Activated CD4-positive, CD25-positive, alpha-beta regulatory T cell treated with anti-CD3 and anti-CD28 coated beads, Interleukin-2, amount 50 U/mL, for 24 hours (primary cell): ENCODE data around the gene DHRS9.
"Not testable (repeated sequence)": the region's sequence is repeated elsewhere in the genome, so short reads cannot be mapped to it uniquely, and the experiment has no call there.

Source experiments
- ATAC-seq, 2 donors: fragments of 150-1000 bp; cut with Tn5 transposase; one replicate each; pipeline ENCODE4 v1.10.0; 2021; ENCODE audit warnings: mild to moderate bottlenecking in 1 of 2, moderate library complexity in 1 of 2

The DHRS9 gene

DNA sequence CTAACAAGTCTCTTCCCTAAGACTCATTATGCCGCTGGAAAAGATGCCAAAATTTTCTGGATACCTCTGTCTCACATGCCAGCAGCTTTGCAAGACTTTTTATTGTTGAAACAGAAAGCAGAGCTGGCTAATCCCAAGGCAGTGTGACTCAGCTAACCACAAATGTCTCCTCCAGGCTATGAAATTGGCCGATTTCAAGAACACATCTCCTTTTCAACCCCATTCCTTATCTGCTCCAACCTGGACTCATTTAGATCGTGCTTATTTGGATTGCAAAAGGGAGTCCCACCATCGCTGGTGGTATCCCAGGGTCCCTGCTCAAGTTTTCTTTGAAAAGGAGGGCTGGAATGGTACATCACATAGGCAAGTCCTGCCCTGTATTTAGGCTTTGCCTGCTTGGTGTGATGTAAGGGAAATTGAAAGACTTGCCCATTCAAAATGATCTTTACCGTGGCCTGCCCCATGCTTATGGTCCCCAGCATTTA, 26.3 kb downstream of the DHRS9 start:
- ATAC-seq, result no peak

DNA sequence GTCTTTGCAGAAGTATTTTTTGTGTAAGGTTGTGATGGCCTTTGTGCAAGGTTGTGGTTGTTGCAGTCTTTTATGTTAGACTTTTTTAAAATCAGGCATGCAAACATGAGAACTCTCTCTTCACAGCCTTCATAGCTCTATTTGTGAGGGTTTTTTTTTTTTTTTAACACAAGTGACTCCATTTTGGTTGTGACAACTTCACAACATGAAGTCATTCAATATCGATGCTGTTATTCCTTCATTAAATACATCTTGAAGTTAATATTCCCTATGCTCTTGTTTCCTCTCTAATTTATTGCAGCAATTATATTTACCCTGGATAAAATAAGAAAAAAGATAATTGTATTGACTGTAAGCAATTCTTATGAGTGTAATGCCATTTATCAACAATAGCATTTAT, 35.5 kb downstream of the DHRS9 start:
- no peak for ATAC-seq

DNA sequence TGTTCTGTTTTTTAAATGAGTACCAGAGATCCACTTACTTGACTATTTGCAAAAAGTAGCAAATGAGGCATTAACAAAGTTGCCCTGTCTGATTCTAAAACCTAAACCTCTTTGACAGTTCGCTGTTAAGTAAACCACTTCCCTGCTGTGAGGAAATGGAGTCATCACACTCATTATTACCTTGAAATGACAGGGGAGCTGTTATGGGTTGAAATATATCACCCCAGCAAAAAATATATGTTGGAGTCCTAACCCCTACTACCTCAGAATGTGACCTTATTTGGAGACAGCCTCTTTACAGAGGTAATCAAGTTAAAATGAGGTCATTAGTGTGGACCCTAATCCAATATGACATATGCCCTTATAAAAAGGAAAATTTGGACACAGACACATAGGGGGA, 36.1 kb downstream of the DHRS9 start:
- no peak for ATAC-seq

DNA sequence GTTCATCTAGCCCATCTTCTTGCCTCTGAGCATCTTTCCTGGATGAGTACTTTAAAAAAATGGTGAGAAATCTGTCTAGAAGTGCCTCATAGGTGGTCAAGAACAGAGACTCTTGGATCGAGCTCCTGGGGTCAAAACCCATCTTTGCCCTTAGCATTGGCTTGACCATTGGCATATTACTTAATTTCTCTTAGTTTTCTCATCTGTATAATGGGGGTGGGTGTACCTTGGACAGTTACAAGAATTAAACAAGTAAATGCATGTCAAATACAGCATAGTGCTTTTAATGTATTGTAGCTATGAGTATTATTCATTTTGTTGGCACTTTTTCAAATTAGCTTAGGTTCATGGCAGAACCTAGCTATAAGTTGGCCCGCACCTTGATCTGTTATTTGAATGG, 36.8 kb downstream of the DHRS9 start:
- no peak for ATAC-seq

DNA sequence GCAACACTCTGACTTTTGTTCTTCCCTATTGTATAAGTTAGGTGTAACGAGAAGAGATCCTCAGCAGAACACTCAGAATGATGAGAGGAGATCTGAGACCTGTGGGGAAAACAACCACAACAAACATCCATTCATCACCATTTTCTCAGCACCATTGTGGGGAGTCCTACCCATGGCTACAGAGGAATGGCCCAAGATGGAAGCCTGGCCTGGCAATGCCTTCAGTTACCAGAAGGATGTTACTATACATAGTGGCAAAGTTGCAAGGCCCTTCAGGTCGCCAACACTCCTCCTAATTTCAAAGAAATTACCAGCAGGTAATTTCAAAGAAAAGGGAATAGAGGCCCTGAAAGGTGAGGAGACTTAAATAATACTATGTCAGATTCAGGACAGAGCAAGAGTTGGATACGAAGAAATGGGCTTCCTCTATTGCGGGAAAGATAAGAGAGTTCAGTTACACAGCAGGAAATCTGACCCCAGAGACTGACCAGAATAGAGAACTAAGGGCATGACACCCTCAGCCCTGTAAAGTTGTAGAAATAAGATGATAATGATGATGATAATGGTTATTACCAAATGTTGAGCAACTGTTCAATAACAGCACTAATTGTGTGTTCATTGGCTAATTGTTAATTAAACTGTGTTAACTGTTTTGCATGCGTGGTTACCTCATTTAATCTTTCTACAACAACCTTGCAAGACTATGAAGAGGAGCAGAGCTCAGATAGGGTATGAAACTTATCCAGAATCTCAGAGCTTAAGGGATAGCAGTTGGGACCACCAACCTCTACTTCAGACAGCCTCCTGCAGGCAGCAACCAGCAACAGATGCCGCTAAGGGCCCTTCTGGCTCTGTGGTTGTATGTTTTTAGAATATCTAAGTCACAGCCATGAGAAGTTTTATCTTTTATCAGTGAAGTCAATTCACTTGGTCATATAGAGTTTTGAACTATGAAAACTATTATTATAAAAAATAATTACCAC, 37.5 kb downstream of the DHRS9 start:
- no peak for ATAC-seq

DNA sequence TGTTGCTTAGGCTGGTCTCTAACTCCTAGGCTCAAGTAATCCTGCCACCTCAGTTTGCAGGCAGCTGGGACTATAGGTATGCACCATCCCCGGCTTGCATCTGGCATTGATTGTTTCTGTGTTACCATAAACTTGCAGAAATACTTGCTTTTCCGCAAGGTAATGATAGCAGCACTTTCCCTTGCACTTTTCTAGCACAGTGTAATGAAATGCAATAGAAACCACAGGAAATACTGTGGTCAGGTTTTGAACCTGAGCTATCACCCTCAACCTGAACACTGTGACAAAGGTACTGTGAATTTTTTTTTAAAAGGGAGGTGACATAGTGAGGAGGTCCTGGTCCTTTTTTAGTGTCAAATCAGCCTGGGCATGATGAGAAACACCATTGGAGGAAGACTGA, 38.3 kb downstream of the DHRS9 start:
- peak; percentile 50 to 63 for ATAC-seq

DNA sequence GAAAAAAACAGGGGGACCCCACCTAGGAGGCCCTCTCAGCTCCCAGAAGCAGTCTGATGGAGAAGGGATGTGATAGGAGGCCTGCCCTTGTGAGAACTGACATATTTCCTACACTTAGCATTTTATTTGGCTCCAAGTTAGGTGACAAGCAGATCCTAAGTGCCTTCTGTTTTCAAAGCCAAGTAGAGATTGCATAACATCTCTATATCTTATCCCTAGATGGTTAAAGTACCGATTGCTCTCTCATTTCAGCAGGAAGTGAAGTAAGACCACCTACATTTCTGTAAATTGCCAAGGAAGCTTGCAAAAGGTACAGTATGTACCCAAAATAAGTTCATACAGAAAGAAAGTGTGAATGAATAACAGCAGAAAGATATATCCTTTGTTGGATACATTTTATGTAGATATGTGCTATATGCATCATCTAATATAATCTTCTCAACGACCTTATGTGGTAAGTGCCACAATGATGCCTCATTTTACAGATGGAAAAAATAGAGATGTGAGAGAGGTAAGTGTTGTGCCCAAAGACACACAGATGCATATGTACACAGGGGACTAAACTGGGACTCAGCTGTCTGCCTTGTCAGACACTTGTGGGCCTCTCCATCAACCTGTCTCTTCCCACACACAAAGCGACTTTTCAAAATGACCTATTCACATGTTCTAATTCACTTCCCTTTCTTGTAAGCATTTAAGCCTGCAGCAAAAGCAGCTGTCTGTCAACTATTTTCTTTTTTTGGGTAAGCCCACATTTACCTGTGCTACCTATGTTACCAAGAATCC, 38.9 kb downstream of the DHRS9 start:
- no peak for ATAC-seq

DNA sequence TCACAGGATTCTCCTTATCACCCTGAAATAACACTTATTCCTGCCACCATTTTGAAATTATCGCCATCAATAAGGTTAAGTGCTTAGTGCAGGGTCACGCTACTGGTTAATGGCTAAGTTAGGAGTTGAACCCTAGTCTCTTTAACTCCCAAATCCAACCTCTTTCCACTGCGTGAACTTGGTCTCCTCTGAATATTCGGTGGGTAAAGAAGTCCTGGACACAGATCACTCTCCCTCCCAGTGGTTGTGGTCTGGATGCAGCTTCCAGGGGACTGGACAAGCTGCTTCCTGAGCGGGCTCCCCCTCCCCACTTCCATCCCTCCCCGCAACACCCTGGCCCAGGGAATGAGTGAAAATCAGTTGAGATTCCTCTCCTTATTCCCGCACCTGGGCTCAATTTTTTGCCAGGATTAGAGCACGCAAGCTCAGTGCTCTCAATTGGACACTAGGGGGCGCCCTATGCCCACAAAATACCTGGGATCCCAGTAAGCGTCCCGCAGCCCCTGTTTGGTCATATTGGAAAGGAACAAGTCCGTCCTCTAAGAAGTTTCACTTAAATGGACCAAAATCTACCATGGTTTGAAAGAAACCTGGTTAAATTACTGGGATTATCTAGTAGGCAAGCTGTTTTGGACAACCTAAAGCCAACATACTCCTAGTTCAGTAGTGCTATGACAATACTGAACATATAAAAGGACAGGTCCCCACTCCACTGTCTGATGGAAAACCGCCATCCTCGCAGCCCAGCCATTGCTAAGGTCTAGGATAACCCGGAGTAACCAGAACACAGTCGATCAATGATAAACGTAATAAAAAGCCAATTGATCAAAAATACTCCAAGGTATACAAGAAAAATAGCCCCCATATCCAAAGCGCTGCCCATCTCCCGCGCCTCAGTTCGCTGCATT, 40.4 kb downstream of the DHRS9 start:
- no peak for ATAC-seq

DNA sequence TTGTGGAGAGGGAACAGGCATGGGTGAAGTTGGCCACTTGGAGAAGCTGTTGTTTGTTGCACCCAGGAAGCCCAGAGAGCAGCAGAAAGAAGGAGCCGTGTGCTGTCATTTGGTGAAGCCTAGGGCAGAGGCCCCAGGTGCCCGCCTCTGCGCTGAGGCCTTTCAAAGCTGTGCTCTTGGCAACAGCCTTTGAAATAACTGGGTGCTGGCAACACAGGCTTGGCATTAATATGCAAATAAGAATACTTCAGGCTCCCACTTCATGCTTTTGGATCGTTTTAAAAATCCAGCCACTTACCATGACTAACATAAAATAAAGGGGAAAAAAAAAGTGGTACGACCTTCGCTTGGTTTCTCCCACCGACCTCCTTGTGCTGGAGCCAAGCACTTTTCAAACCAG, 41.1 kb downstream of the DHRS9 start:
- no peak for ATAC-seq

DNA sequence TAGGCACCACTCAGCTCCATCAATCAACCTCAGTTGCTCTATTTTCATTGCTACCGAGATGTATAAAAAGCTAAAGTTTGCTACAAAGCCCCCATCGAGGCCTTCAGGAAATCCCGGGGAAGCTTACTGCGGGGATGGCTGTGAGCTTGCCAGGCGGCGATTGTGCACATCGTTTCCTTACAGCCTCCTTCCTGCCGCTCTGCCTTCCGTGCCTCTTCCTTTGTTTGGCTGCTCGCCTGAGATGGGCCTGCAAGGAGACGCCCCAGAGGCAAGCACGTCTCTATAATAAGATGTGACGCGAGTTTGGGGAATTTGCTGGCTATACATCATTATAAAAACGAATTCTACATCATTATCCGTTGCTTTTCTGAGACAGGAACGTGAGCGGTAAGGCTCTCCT, 41.6 kb downstream of the DHRS9 start:
- ATAC-seq, result no peak

DNA sequence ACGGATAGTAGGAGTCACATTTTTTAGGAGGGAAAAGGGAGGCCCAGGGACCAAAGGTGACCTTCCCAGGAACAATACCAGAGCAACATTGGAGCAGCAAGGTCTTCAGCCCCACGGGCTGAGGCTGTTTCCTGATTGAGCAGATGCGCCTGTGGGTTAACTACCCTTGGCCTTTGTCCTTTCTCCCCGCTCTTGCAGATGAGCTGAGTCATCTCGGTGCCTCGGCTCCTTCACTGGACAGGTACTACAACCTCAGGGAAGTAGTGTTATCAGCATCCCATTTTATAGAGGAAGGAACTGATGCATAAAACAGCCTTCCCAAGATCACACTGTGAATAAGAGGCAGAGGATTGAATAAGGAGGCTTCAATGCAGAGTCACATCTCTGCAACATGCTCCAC, 43.5 kb downstream of the DHRS9 start:
- no peak for ATAC-seq

DNA sequence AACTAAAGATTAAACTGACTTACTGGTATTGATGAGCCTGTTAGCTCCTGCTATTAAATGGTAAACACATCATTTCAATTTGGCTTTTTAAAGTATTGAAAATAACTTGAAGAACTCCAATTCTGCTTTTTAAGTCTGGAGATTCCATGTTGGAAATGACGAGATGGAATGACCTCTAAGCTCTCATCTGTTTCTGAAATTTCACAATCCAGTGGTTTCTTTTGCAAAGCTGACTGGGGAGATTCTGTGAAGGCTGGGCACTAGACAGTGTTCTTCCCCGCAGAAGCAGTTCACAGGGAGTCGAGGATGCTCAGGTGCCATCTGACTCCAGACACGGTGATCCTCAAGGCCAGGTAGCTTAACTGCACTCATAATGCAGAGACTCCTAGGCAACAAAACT, 44.7 kb downstream of the DHRS9 start:
- no peak for ATAC-seq

DNA sequence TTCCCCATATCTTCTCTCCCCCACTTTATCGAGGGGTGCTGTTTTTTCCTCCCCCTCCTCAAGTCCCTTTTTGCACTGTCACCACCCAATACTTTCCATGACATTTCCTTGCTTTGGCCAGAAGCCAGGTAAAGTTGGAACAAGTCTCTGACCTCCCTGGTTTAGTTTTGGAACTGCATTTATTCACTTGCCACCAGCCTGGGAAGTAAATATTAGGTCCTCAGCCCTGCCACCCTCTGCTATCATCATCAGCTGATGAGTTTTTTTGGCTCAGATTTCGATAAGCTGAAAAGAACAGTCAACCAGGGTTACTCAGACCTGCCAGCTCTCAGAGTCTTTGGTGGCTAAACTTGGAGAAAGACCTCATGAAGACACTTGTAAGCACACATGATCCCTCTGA, 47.0 kb downstream of the DHRS9 start:
- ATAC-seq, result no peak

DNA sequence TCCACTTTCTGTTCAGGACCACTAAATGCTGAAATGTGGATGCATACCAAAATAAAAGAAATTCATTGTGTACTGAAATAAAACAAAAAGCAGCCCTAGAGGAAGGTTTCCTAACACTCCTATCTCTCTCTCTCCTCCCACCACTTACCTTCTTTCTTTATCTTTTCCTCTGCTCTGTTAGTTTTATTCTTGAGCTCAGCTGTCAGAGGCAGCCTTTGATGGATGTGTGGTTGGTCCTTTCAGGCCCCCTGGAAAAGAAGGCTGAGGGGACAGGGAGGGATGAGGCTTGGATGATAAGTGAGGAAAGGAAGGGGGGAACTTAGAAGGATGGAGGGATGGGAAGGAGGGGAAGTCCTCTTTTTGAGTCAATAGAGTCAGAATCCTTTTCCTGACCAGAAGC, 47.6 kb downstream of the DHRS9 start:
- no peak for ATAC-seq

DNA sequence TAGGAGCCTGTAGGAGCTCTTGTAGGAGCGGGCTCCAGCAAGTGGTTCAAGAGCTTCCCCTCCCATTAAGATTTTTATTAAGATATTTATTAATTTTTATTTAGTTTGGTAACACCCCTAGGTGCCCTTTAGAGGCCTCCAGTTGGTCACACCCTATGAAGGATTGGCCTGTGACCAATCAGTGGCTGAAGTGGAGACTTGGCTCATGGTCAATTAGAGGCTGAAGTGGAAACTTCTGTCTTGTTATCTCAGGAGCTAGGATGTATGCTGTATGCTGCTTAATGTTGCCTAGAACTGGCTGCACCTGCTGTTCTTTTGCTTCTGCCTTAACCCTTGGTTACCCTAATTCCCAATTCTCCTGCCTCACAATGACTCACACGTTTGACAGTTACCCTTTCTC, 48.7 kb downstream of the DHRS9 start:
- ATAC-seq, result no peak

DNA sequence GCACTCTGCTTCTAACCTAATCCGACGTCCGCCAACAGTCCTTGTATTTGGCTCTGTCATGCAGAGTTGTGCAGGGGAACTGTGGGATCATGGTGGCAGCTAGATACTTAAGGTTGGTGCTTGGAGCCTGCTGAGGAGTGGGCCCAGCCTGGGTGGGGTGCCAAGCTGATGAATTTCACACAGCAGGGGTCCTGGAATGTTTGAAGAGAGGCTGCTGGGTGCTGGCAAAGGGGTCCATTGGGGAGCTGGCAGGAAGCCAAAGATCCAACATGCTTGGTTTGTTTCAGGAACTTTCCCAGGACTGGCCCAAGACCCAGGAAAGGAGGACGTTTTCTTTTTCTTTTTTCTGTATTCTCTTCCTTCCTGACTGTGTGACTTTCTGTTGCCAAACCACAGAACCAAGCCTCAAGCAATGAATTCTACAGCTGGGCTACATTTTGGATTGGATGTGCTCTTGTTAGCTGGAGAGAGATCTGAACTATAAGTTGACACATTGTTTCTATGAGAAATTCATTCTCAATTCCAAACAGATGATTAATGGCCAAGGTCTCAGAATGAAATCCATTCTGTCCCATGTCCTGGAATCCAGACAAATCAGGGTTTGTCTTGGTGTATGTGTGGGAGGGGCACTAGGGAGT, 49.9 kb downstream of the DHRS9 start:
- no peak for ATAC-seq

DNA sequence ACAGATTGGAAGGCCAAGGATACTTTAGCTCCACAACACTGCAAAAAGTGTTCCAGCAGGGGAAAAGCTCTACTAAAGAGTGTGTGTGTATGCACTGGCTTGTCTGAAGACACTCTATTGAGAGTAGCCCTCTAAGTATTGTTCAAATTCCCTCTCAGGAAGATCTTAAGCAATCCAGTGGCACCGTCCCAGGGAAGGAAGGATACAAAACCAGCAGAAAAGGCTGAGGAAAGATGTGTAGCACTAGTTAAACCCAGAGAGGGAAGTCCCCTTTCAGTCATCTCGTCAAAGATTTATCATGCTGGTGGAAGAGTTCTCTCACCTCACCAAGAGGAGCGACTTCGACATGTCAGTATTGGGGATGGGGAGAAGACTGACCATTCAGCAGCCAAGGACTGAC, 50.5 kb downstream of the DHRS9 start:
- ATAC-seq, result no peak

DNA sequence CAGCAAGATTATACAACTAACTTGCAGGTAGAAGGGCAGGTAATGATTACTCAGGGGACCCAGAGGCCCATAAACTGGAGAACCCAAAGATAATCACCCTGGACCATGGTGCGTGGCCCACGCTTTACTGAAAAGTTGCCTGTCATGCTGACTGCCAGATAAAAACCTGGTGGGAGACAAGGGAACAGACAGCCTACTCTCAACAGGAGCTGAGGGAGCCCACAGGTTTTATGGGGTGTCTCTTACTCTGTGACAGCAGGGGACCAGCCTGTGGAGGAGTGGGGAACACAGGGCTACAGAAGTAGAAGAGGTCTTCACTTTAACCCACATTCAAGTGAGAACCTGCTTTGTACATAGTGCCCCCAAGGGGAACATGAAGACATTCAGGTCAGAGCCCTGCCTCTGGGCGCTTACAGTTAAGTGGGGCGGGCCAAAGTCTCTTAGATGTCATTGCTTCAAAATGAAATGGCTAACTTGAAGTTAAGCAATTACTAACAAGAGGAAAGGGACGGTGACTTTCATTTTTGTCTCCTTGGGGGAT, 60.4 kb downstream of the DHRS9 start:
- no peak for ATAC-seq

DNA sequence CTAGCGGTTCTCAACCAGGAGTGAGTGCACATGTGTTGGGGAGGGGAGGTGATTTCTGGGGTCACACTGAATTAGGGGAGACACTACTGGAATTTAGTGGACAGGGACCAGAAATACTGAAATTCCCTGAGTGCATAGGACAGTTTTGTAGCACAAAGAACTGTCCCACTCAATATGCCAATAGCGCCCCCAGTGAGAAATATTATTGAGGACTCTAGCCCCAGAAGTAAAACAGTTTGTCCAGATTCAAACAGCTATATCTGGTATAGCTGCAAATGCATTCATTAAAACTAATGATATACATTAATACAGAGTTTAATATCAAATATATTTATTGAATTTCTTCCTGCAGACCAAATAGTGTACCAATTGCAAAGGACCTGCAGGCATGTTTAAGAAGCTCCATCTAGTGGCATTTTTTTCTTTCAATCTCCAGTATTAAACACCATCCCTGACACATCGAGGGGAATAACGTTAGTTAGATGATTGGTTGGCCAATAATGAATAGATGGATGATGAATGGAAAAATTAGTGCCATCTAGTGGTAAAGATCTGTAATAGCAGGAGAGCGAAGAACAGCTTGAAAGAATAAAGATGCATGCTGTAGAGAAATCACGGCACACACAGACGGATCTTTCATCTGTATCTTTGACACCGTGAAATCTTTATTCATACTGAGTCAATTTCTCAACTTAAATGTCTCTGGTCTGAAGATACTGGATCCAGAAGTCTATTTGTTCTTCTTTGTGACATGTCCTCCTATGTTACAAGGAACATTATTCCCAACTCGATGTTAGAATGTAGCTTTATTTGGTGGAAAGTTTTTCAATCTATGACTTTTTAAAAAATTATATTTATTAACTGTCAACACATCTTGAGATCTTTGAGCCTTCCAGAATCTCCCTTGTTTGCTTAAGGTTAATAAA, 62.5 kb downstream of the DHRS9 start:
- ATAC-seq, result peak; percentile 85 to 98

DNA sequence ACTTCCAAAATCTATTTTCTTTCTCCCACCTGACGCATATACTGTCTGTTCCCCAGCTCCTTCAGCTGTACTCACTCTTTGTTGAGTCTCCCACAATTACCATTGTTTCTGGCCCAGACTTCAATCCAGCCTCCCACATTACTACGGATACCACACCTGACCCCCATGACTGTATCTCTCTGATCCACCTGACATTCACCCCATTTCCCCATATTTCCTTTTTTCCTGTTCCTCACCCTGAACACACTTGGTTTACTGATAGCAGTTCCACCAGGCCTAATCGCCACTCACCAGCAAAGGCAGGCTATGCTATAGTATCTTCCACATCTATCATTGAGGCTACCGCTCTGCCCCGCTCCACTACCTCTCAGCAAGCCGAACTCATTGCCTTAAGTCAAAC, 64.9 kb downstream of the DHRS9 start:
- ATAC-seq, result not testable (repeated sequence)

DNA sequence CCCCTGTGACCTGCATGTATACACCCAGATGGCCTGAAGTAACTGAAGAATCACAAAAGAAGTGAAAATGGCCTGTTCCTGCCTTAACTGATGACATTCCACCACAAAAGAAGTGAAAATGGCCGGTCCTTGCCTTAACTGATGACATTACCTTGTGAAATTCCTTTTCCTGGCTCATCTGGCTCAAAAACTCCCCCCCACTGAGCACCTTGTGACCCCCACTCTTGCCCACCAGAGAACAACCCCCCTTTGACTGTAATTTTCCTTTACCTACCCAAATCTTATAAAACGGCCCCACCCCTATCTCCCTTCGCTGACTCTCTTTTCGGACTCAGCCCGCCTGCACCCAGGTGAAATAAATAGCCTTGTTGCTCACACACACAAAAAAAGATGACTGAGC, 67.1 kb downstream of the DHRS9 start:
- not testable (repeated sequence) for ATAC-seq
